ENCODE measurements around the gene HORMAD2.

DNA sequence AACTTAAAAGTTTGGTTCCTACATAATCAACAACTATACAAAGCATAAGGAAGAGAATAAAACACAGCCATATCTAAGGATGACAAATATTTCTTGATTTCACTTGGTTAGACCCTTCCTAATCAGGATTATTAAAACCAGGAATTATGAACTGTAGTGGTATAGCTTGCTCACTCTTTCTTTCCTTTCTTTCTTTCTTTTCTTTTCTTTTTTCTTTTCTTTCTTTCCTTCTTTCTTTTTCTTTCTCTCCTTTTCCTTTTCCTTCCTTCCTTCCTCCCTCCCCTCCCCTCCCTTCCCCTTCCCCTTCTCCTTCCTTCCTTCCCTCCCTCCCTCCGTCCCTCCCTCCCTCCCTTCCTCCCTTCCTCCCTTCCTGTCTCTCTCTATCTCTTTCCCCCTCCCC is 78.0 kb downstream of the HORMAD2 start:
- TF ChIP-seq, protein P1, sequence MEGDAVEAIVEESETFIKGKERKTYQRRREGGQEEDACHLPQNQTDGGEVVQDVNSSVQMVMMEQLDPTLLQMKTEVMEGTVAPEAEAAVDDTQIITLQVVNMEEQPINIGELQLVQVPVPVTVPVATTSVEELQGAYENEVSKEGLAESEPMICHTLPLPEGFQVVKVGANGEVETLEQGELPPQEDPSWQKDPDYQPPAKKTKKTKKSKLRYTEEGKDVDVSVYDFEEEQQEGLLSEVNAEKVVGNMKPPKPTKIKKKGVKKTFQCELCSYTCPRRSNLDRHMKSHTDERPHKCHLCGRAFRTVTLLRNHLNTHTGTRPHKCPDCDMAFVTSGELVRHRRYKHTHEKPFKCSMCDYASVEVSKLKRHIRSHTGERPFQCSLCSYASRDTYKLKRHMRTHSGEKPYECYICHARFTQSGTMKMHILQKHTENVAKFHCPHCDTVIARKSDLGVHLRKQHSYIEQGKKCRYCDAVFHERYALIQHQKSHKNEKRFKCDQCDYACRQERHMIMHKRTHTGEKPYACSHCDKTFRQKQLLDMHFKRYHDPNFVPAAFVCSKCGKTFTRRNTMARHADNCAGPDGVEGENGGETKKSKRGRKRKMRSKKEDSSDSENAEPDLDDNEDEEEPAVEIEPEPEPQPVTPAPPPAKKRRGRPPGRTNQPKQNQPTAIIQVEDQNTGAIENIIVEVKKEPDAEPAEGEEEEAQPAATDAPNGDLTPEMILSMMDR (IDR thresholded peaks at IDR 0.05) = no peak
- TF ChIP-seq POLR2A (IDR thresholded peaks at IDR 0.05) = no peak
- no peak for TF ChIP-seq POLR2AphosphoS5 (IDR thresholded peaks at IDR 0.05)
